ENCODE results near the gene DPP6. TPM values are rescaled to one million over a fixed set of nuclear protein-coding genes. Genes with fewer than 3 reads are reported as not detected.
"Not testable (repeated sequence)": the region's sequence is repeated elsewhere in the genome, so short reads cannot be mapped to it uniquely, and the experiment has no call there.

The DPP6 gene
- total and polyA plus RNA-seq, 7 donors = 0.18 to 1.8 (median 0.57) TPM

- peaks cover 0 to 19% (median 4%) of the 10 kb centered on the region in 3 donors for H3K27me3 ChIP-seq (ENCODE audit: insufficient read depth in 3 of 3, low read length in 2 of 3)
- DNase-seq (no peak), ATAC-seq (no peak)
- no peak overlapping the region for H3K4me3 ChIP-seq
- intact Hi-C loops (cut with DNase I) = no loop called here
- TF ChIP-seq CTCF (IDR thresholded peaks at IDR 0.05) = no peak
- H3K27ac ChIP-seq = no peak overlapping the region
- H3K9me3 ChIP-seq = no peaks in the 10 kb centered on the region
- no peaks in the 10 kb centered on the region for H3K4me1 ChIP-seq
- whole genome bisulfite sequencing, 3 donors = 85 to 93% (median 87%) methylated on average over 7 of the region's 7 CpGs
- H3K36me3 ChIP-seq (ENCODE audit: insufficient read depth in 1 of 2, low read depth in 1 of 2) = no peaks in the 10 kb centered on the region
Measured at GRCh38 chr7:154917808-154918160, 865.6 kb downstream of the DPP6 start.

GRCh38 chr7:154918266-154918665, 866.1 kb downstream of the DPP6 start:
- no peaks in the 10 kb centered on the region for H3K36me3 ChIP-seq (ENCODE audit: insufficient read depth in 1 of 2, low read depth in 1 of 2)
- no peaks in the 10 kb centered on the region for H3K4me1 ChIP-seq
- peaks cover 0 to 19% (median 4%) of the 10 kb centered on the region in 3 donors for H3K27me3 ChIP-seq (ENCODE audit: insufficient read depth in 3 of 3, low read length in 2 of 3)
- no peak overlapping the region for H3K27ac ChIP-seq
- WGBS, 3 donors = 86 to 90% (median 87%) methylated on average over 6 of the region's 6 CpGs
- no peaks in the 10 kb centered on the region for H3K9me3 ChIP-seq
- ATAC-seq (no peak), DNase-seq (no peak)
- TF ChIP-seq CTCF (IDR thresholded peaks at IDR 0.05) = no peak
- intact Hi-C loops (cut with DNase I) = no loop called here
- H3K4me3 ChIP-seq = no peak overlapping the region

GRCh38 chr7:154918741-154919140, 866.5 kb downstream of the DPP6 start:
- H3K27ac ChIP-seq = no peak overlapping the region
- H3K9me3 ChIP-seq = no peaks in the 10 kb centered on the region
- H3K27me3 ChIP-seq (ENCODE audit: insufficient read depth in 3 of 3, low read length in 2 of 3) = peaks cover 0 to 19% (median 4%) of the 10 kb centered on the region in 3 donors
- intact Hi-C loops (cut with DNase I) = no loop called here
- no peak for TF ChIP-seq CTCF (IDR thresholded peaks at IDR 0.05)
- DNase-seq (no peak), ATAC-seq (no peak)
- H3K4me1 ChIP-seq = no peaks in the 10 kb centered on the region
- no peaks in the 10 kb centered on the region for H3K36me3 ChIP-seq (ENCODE audit: insufficient read depth in 1 of 2, low read depth in 1 of 2)
- WGBS, 3 donors = 81 to 86% (median 85%) methylated on average over 6 of the region's 6 CpGs
- H3K4me3 ChIP-seq = no peak overlapping the region

DNA sequence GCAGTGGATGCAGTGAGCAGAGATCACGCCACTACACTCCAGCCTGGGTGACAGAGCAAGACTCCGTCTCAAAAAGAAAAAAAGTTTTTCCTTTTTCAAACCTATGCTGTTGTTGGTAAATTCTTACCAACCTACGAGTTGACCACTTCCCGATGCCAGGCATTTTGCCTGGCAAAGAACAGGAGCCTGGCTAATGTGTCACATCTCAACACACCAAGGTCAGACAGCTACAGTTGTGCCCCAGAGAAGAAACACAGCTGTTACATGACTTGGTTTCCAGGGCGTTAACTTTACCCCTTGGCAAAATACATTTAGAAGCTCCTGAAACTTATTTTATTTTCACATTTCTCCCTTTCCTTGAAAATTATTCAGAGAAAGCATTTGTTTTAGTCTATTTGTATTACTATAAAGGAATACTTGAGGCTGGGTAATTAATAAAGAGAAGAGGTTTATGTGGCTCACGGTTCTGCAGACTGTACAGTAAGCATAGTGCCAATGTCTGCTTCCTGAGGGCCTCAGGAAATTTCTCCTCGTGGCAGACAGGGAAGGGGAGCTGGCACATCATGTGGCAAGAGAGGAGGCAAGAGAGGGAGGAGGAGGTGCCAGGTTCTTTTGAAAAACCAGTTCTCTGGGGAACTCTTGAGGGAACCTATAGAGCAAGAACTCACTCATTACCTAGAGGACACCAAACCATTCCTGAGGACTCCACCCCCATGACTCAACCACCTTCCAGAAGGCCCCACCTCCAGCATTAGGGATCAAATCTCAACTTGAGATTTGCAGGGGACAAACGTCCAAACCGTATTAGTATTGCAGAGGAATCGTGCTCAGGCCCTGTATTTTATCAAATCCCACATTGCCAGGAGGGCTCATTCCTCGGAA, 867.4 kb downstream of the DPP6 start:
- Histone ChIP-seq H3K4me1 (no peaks in the 10 kb centered on the region), H3K27ac (no peak overlapping the region), H3K9me3 (no peaks in the 10 kb centered on the region), H3K36me3 (ENCODE audit: insufficient read depth in 1 of 2, low read depth in 1 of 2) (no peaks in the 10 kb centered on the region), H3K4me3 (no peak overlapping the region), H3K27me3 (ENCODE audit: insufficient read depth in 3 of 3, low read length in 2 of 3) (peaks cover 0 to 11% (median 4%) of the 10 kb centered on the region in 3 donors)
- ATAC-seq (no peak), DNase-seq (no peak)
- intact Hi-C loops (cut with DNase I) = loop anchor here (10.0 kb wide), 2 partner anchors 265 to 535 kb away; partner anchors contain the start of gene EN2 (in 1 of the 2)
- 37 to 56% (median 39%) methylated on average over 11 of the region's 11 CpGs for WGBS, 3 donors
- no peak for TF ChIP-seq CTCF (IDR thresholded peaks at IDR 0.05)

- H3K27ac ChIP-seq; ATAC-seq; H3K9me3 ChIP-seq; H3K4me1 ChIP-seq; DNase-seq; H3K4me3 ChIP-seq; H3K36me3 ChIP-seq (ENCODE audit: insufficient read depth in 1 of 2, low read depth in 1 of 2); H3K27me3 ChIP-seq (ENCODE audit: insufficient read depth in 3 of 3, low read length in 2 of 3): not testable (repeated sequence)
- intact Hi-C loops (cut with DNase I) = loop anchor here (10.0 kb wide), 2 partner anchors 262 to 532 kb away; partner anchors contain the start of gene EN2 (in 1 of the 2)
- 74 to 85% (median 82%) methylated on average over 2 of the region's 2 CpGs for WGBS, 3 donors
Measured at GRCh38 chr7:154922472-154922871, 870.3 kb downstream of the DPP6 start.
